Endothelial cell of umbilical vein (primary cell): ENCODE results near the gene FAM83C. TPM values are rescaled to one million over a fixed set of nuclear protein-coding genes. Genes with fewer than 3 reads are reported as not detected.

Experiments used
- BruUV-seq: library from RNA; stranded (reverse); fragments of 400-500 nt; replicated peaks from 2 replicates; lab custom pipeline; 2021; lab: Mats Ljungman, UMichigan
- CTCF ChIA-PET: fragments of 300-600, 350-600 bp; sonication (Branson Sonifier 250); formaldehyde crosslinking; loops from one replicate; lab custom pipeline; 2021; ENCODE audit warnings: antibody characterized with exemption, inconsistent platforms; lab: Charles Lee
- POLR2A ChIA-PET: fragments of 300-600, 350-600 bp; sonication (Branson Sonifier 250); formaldehyde crosslinking; loops from one replicate; lab custom pipeline; 2021; ENCODE audit warnings: antibody characterized with exemption, inconsistent platforms; lab: Charles Lee
- DNase-seq: peaks from one replicate; pipeline ENCODE4 v3.0.0-alpha.2; 2011; ENCODE audit warnings: low read depth, low spot score
- FAIRE-seq: peaks from 2 replicates; lab custom pipeline; 2011; peaks lifted over from hg19 to GRCh38; lab: Jason Lieb, UNC
- H2AFZ ChIP-seq: 2 replicates; pipeline ENCODE4 v1.6.0; 2012; ENCODE audit warnings: low read depth, low read length, control low read depth, inconsistent platforms
- H3K27ac ChIP-seq: 2 replicates; pipeline ENCODE4 v1.5.1; 2011; ENCODE audit warnings: low read depth, mild to moderate bottlenecking, control low read depth, low read length, moderate library complexity; ENCODE audit not compliant: insufficient read depth
- H3K27me3 ChIP-seq, 2 experiments: 2 replicates each; pipeline versions ENCODE4 v1.6.0 to v1.6.1; 2011; ENCODE audit warnings: low read length in 2 of 2, mixed read lengths in 1 of 2; ENCODE audit not compliant: control insufficient read depth in 2 of 2, insufficient read depth in 2 of 2
- H3K36me3 ChIP-seq, 2 experiments: 2 replicates in 1 of 2; 3 replicates in 1 of 2; pipeline ENCODE4 v1.5.1; 2011; ENCODE audit warnings: low read length in 2 of 2, mild to moderate bottlenecking in 1 of 2, moderate library complexity in 1 of 2; ENCODE audit not compliant: control insufficient read depth in 2 of 2, insufficient read depth in 2 of 2; ENCODE audit errors: extremely low read depth in 1 of 2
- H3K4me1 ChIP-seq: 3 replicates; pipeline ENCODE4 v1.5.1; 2011; ENCODE audit warnings: mild to moderate bottlenecking, low read length; ENCODE audit not compliant: control insufficient read depth, insufficient read depth; ENCODE audit errors: extremely low read depth
- H3K4me2 ChIP-seq: 2 replicates; pipeline ENCODE4 v1.6.1; 2011; ENCODE audit warnings: low read length, control low read depth, mixed read lengths; ENCODE audit not compliant: insufficient read depth
- H3K4me3 ChIP-seq, 3 experiments: fragments of 200-600 bp in 1 of 3; sonication (generic), shearing (Covaris generic) in 1 of 3; replicated peaks in 1 of 3; 2 replicates each; pipeline ENCODE4 v1.5.1; 2011 to 2016; ENCODE audit warnings: control low read depth in 3 of 3, low read length in 3 of 3, mild to moderate bottlenecking in 2 of 3, inconsistent platforms in 1 of 3, low read depth in 1 of 3, moderate library complexity in 1 of 3; ENCODE audit not compliant: insufficient read depth in 1 of 3
- H3K79me2 ChIP-seq: 2 replicates; pipeline ENCODE4 v1.6.0; 2012; ENCODE audit warnings: low read length, inconsistent platforms; ENCODE audit not compliant: control insufficient read depth, insufficient read depth
- H3K9ac ChIP-seq: replicated peaks from 2 replicates; pipeline ENCODE3; 2011; ENCODE audit warnings: low read length, control low read depth; ENCODE audit not compliant: insufficient read depth; ENCODE audit errors: extremely low read depth
- H3K9me1 ChIP-seq: replicated peaks from 3 replicates; pipeline ENCODE4 v1.6.0; 2011; ENCODE audit warnings: mild to moderate bottlenecking, low read length; ENCODE audit not compliant: control insufficient read depth, insufficient read depth; ENCODE audit errors: extremely low read depth
- H3K9me3 ChIP-seq: replicated peaks from 2 replicates; pipeline ENCODE4 v1.5.1; 2012; ENCODE audit warnings: low read length, inconsistent platforms; ENCODE audit not compliant: control insufficient read depth, insufficient read depth
- H4K20me1 ChIP-seq: replicated peaks from 2 replicates; pipeline ENCODE3; 2011; ENCODE audit warnings: mild to moderate bottlenecking, low read length; ENCODE audit not compliant: control insufficient read depth, insufficient read depth; ENCODE audit errors: extremely low read depth
- CTCF ChIP-seq, 2 donors: IDR thresholded peaks; 1 replicate in 1 of 2; 2 replicates in 1 of 2; pipeline ENCODE4 v1.5.1; 2011; ENCODE audit warnings: low read length in 2 of 2, mild to moderate bottlenecking in 2 of 2, moderate library complexity in 2 of 2, control low read depth in 1 of 2, inconsistent platforms in 1 of 2, low read depth in 1 of 2; ENCODE audit not compliant: insufficient read depth in 1 of 2; ENCODE audit errors: extremely low read depth in 1 of 2
- EZH2 ChIP-seq: IDR thresholded peaks from 2 replicates; pipeline ENCODE4 v1.6.1; 2012; ENCODE audit warnings: borderline replicate concordance, low read depth, mild to moderate bottlenecking, moderate library complexity, low read length, inconsistent platforms; ENCODE audit not compliant: severe bottlenecking
- FOS ChIP-seq: IDR thresholded peaks from 2 replicates; pipeline ENCODE4 v1.6.1; 2011; ENCODE audit warnings: mild to moderate bottlenecking, low read length, moderate library complexity, borderline replicate concordance; ENCODE audit not compliant: insufficient read depth
- GATA2 ChIP-seq: IDR thresholded peaks from 2 replicates; pipeline ENCODE4 v1.7.0; 2011; ENCODE audit warnings: low read depth, mild to moderate bottlenecking, moderate library complexity, mixed read lengths, low read length; ENCODE audit not compliant: insufficient read length, insufficient read depth
- JUN ChIP-seq: IDR thresholded peaks from 2 replicates; pipeline ENCODE4 v1.6.1; 2011; ENCODE audit warnings: borderline replicate concordance, low read depth; ENCODE audit not compliant: insufficient read length, insufficient read depth
- MAX ChIP-seq: IDR thresholded peaks from 2 replicates; pipeline ENCODE4 v1.6.1; 2011; ENCODE audit not compliant: insufficient read depth, insufficient read length
- MYC ChIP-seq: IDR thresholded peaks from one replicate; pipeline ENCODE4 v1.6.1; 2011; ENCODE audit warnings: mild to moderate bottlenecking, low read depth, low read length
- POLR2A ChIP-seq: IDR thresholded peaks from 2 replicates; pipeline ENCODE4 v1.6.1; 2012; ENCODE audit warnings: low read depth, mild to moderate bottlenecking, control low read depth, low read length
- POLR2AphosphoS5 ChIP-seq: IDR thresholded peaks from 2 replicates; pipeline ENCODE4 v1.6.1; 2012; ENCODE audit warnings: low read depth, mild to moderate bottlenecking, control low read depth, low read length, moderate library complexity; ENCODE audit not compliant: insufficient read depth
- dilution Hi-C: fragments of 300-500 bp; cut with MboI; formaldehyde crosslinking; loops from one replicate; pipeline ENCODE4 v1.15.0; 2019; ENCODE audit warnings: low sequenced_read_pairs; ENCODE audit not compliant: extremely low pct_ligation_motif_present
- intact Hi-C: fragments of 100-400 bp; cut with micrococcal nuclease; formaldehyde crosslinking; loops from one replicate; pipeline ENCODE4 v1.10.0; 2022
- polyA plus RNA-seq, 4 experiments: library from polyadenylated mRNA; depleted of rRNA in 3 of 4; stranded (reverse) in 3 of 4; unstranded in 1 of 4; fragments of >200 nt; gene quantifications; 2 replicates each; pipeline versions ENCODE4 v1.2.1 to v1.2.3, GENCODE V29; 2011 to 2012; ENCODE audit warnings: missing spikeins in 1 of 4
- total RNA-seq: library from RNA; stranded (reverse); gene quantifications from 2 replicates; pipeline ENCODE4 v1.2.3, GENCODE V29; 2021

The FAM83C gene
- total and polyA plus RNA-seq, 2 donors (not counting 3 experiments of a cell fraction or from before 2014, with no cell fraction given): not detected

- CTCF ChIA-PET: interaction anchor here (2.1 kb wide), 1 partner anchor 9 kb away, joined by 9 read pairs; no protein-coding TSS in a partner anchor
- Histone ChIP-seq H3K27ac (no peak overlapping the region), H4K20me1 (no peaks in the 10 kb centered on the region), H3K9ac (no peak overlapping the region), H2AFZ (no peak overlapping the region), H3K36me3 (no peaks in the 10 kb centered on the region), H3K4me3 (no peak overlapping the region), H3K4me1 (peaks cover 5% of the 10 kb centered on the region), H3K27me3 (peaks cover 0 to 2% of the 10 kb centered on the region in 2 experiments), H3K9me1 (no peaks in the 10 kb centered on the region), H3K9me3 (no peaks in the 10 kb centered on the region), H3K4me2 (no peak overlapping the region), H3K79me2 (no peaks in the 10 kb centered on the region)
- TF ChIP-seq EZH2: no peak
- no peak for TF ChIP-seq MAX
- no peak for TF ChIP-seq GATA2
- no peak for TF ChIP-seq POLR2A
- TF ChIP-seq JUN: no peak
- no peak for TF ChIP-seq MYC
- TF ChIP-seq FOS: no peak
- no peak for TF ChIP-seq POLR2AphosphoS5
- TF ChIP-seq CTCF (IDR thresholded peaks at IDR 0.05; ENCODE audit: extremely low read depth in 1 of 2, insufficient read depth in 1 of 2, low read depth in 1 of 2, low read length in 2 of 2): no peak
- POLR2A ChIA-PET: no interaction called here
- dilution Hi-C loops: no loop called here
- BruUV-seq: no TSS peak
- DNase-seq (no peak), FAIRE-seq (no peak)
- intact Hi-C loops: no loop called here
These were observed 2.1 kb upstream of the FAM83C start for GRCh38 chr20:35294293-35294685.
